Middle frontal gyrus (tissue), 1 donor: ENCODE results near the gene IL9.
A peak's percentile ranks its signal among the peaks of the same experiment; 100 is the strongest.

Source experiments
- DNase-seq: peaks from one replicate; pipeline ENCODE4 v3.0.0-alpha.2; 2015; ENCODE audit warnings: low spot score; ENCODE audit errors: extremely low spot score

IL9 gene

DNA sequence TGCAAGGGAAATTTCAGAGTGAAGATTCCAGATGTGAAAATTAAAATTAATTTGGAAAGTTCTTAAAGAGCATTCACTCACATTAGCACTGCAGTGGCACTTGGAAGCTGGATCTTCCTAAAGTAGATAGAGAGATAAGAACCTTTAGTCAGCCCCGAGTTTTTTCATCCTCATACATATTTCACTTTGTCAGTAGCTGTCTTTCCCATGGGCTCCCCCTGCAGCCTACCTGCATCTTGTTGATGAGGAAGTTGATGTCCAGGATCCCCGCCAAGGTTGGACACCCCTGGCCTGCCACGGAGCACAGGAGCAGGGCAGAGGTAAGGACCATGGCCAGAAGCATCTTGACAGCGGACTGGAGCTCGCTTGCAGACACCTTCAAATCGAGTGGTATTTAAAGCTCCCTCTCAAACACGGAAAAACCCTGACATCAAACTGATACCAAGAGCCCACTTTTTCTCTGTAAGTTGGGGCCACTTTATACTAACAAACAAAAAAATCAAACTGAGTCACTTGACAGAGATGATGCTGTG, at the start of gene IL9:
Gene IL9, minus strand, starts transcription at position 368 of the 533 bp plus-strand sequence. Its CDS starts 25 bp downstream, at position 343.
- no peak for DNase-seq

DNA sequence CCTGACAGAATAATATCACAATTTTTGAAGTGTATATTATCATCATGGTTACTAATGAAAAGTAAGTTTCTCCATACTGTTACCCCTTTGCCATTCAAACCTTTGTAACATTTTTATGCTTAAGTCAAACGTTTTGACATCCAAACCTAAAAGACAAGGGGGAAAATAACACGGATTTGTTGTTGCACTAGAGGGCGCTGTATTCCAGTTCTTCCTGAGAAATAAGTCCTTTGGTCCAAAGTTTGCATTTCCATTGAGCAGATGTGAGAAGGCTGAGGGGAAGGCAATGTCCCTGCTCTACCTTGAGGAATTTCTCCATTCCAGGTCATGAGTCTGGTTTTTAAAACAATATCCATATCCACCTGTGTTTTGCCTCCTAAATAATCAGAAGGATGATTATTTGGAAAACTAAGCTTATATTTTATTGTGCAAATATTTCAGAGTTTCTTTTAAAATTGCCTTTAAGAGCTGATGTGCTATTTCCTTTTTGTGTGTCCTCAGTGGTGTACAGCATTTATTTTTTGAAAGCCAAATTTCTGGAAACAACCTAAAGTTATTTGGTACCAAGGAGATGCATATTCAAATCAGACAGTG, 49.4 kb upstream of the IL9 start:
- peak; percentile 69 for DNase-seq

DNA sequence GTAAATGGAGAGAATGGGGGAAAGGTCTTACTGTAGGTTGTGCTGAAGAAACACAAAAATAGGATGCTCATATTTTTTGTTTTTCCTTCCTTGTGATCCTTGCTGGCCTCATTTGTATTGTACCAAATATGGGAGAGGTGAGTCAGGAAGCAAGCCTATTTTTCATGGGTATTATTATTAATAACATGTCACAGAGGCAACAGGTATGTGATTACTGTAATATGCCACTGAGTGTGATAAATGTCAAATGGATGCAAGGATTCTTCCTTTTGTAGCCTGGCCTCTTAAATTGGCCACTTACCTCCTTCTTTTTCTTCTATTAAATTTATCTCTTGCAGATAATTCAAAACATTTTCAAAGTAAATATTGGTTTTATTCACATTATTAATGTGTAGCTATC, 48.9 kb upstream of the IL9 start:
- no peak for DNase-seq

DNA sequence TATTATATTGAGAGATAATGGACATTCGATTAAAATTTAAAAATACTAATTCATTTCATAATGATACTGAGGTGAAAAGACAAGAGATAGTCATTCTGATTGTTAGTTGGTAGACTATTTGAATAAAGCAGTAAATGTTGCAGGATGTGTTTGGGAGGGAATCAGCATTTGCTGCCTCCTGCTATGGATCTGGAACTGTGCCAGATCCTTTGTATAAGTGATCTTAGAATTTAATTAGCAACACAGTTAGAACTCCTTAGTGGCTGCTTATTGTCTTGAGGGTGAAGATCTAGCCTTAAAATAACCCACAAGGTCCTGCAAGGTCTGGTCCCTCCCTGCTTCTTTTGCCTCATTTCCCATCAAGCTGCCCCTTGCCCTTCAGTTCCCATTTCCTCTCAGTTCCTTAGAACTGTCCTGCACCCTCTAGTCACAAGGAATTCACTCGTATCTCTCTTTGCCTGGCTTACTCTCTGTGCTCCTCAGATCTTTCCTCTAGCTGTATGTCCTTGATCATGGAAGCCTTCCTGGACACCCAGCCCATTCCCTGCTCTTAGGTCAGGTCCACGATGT, 46.6 kb upstream of the IL9 start:
- no peak for DNase-seq

DNA sequence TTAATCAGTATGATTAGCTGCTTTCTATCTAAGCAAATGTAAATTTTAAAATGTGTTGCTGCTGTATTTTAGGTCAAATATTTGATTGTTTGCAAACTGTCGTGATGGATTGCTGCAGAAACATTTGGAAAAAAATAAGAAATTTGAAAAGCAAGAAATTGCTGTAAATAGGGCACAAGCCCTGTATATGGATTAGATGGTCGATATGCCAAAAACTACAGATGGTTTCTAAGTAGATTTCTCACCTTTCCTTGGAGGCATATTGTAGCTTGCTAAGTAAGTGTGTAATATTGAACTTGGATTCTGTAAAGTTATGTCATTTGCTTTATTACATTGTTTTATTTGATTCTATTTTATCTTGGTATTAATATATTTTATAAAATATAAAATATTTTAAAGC, 46.1 kb upstream of the IL9 start:
- no peak for DNase-seq

DNA sequence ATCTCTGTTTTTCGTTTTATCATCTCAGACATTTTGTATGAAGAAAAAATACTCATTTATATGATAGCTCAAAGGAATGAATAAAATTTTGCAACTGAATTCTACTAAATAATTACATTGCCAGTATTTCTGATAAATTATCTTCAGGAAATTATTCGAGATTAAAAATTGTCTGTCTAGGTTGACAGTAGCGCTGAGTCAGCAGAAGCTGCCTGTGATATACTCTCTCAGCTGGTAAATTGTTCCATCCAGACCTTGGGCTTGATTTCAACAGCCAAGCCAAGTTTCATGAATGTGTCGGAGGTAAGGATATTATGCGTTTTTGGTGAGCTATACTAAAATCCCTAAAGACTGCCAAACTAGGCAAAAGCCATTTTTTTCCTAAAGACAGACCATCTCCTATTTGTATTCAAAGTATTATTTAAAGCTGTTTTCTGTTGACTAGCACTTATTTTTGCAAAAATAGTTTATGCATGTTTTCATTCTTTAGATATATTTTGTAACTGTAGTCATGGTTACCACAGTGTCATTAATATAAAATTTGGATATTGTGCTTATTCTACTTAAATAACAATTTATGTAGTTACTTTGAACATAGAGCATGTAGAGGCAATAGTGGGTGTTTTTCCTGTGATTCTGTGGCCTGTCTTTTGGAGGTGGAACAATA, 41.7 kb upstream of the IL9 start:
- DNase-seq = no peak

DNA sequence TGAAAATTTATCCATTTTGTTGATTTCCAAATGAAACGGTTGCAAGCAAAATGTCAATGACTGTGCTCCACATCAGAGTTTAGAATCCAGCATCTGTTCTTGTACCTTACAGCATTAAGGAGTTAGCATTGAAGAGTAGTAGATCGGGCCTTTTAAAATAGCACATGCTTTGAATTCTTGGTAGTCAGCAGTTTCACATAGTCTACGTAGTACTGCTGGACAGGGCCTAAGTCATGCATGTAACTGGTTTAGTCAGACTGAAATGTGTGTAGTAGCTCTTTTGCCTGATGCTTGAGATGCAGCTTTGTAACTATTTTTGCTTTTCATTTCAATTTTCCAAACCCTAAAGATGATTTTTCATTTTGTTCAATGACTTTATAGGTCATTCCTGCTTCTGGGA, 39.3 kb upstream of the IL9 start:
- DNase-seq = no peak

DNA sequence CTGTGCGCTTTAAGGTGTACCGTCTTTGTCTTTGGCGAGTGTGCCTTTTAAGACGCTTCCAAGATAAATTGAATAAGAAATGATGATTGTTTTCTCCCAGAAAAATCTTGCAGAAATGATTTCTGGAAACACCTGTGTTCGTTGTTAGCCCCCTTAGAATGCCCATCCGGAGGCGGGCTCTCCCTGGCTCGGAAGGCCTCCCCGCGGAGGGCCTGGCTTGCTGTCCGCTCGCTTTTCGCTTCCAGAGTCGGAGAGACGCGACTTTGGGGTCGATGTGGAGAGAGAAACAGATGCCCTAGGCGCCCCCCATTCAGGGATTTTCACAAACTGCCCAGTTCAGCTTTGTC, 35.3 kb upstream of the IL9 start:
- DNase-seq = no peak

DNA sequence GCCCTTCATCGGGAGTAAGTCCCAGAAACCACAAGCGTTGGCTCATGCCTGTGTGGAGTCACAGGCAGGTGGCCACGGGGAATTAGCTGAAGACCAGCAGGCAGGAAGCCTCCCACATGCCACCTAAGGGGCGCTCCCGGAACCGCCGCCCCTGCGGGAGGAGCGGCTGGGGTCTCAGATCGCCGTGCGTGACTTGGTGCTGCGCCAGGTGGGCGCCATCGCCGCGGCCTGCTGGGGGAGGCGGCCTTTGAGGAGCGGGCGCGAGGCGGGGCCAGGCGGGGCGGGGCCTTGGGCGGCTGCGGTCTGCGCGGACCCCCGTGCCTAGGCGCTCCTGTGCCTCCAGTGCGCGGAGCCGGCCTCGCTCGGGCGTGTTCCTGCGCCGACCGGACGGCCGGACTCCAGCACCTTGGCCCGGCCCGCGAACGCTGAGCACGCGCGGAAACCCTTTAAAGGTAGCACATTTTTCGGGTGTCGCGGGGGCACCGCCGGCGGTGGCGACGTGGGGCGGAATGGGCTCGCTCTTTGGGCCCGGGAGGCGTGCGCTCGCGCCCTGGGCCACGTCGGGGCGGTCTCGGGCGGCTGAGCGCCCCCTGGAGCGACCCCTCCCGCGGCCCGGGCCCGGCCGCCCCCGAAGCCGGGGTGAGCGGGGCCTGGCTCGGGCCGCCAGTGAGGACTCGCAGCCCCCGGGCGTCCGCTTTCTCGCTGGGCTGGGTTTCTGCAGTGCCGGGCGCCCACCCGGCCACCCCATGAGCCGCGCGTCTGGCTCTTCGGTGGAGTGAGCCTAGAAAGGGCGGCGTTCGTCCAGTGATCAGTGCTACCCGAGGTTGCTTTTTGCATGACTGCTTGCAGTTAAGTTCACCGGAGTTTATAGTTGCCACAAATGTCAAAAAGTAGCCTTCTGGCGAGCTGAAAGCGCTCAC, 34.6 kb upstream of the IL9 start:
- no peak for DNase-seq

DNA sequence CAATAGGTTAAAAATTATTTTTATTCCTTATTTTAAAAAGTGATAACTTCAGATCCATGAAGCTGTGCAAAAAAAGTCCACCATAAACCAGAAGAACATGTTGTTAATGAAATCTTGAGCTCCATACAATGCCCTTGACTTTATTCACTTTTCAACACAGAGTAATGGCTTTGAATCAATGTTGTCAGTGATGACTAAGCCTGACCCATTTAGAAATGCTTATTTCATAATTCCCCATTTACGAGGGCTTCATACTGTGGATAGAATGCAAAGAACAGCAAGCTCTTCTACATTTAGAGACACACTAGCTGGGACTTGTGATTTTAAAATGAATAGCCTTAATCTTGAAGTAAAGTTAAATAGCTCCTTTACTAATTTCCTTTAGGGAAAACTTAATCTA, 25.7 kb upstream of the IL9 start:
- no peak for DNase-seq

DNA sequence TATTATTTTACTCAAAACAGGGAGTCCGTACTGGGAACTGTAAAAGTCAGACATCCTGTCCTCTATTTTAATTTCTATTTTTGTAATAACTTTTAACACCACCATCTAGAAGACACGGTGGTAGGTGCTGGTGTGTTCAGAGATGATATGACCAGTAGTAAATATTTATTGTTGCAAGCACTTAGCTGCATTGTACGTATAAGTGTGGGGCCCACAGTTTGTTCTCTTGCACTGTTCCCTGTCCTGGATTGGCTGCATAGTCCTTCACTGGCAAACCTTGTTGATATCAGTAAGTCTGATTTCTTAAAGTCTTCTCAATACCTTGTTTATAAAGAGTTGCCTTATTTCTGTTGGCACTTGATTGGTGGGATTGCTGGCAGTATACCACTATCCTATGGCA, 24.6 kb upstream of the IL9 start:
- no peak for DNase-seq

DNA sequence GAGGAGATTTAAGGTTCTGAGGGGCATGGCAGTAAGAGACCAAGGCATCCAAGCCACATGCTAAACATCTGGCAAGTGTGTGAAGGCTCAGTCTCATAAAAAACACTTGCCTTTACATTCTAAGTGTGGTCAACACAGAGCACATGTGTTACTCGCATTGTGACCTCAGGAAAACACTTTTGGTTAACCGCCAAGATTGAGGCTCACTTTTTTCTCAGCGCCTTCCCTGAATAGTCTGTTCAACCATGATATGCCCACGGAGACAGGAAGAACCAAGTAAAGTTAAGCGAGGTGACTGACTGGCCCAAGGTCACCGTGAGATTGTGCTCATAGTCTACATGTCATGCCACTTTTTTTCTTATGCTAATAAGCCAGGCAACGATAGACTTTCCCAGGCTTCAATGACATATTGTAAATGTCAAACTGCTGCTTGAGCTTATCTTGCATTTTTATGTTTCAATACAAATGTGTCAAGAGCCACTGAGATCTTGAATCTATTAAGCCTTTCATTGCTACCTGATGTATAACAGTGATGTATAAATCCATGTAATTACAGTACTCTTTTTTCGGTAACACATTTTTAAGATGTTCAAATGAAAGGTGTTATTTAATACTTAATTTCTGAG, 21.1 kb upstream of the IL9 start:
- no peak for DNase-seq

DNA sequence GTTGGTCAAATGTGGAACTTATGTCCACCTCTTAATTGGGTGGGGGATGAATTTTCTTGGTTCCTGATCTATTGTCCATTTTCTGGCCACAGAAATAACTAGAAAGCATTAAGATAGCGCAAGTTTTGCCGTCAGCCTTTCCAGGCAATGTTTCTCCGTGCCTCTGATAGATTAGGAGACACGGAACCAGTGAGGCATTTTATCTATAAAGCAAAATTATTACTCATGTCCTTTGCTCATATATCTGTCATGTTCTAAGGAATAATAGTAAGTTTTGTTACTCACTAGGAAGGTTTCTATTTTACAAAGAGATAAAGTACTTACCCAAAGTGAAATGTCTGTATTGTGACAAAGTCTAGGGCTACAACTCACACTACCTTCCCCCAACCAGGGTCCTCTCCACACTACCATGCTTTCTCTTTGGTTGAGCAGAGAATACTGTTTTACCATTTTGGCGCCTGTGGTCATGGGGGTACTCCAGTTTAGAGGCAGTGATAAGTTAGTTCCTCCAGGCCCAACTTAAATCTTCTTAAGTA, 19.9 kb upstream of the IL9 start:
- no peak for DNase-seq

DNA sequence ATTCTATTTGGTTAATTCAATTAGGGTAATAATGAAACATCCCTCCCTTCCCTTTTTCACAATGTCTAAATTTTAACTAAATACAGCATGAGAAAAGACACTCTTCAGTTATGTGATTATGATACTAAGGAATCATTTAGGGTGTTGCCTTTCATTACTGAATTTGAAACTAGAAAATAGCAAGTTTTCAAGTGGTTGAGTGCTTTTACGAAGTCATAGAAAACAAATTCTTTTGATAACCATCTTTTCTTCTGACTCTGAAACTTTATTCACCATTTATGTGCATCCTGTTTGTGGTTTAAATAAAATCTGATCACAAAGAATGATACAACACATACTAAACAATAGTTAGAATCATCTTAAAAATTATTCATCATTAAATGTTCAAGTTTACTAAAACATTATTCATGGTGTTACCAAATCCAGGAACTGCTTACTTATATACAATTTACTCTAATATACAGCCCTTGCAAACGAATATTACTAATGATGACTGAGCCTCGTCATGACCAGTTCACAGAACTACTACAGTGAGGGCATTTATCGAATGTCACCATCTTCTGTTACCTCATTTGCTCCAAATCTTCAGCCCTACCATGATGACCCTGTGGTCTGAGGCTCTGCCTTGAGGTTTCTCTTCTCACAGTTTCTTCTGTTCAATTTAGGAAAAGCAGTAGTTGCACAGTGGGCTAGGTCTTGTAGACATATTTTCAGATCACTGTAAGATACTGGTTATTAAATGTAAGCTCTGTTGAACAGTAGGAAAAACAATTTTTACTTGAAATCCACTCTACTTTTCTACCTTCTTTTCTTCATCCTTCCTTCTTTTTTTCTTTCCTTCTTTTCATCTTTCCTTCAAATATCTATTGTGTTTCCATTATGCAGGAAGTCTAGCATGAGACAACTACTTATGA, 18.3 kb upstream of the IL9 start:
- DNase-seq = no peak

DNA sequence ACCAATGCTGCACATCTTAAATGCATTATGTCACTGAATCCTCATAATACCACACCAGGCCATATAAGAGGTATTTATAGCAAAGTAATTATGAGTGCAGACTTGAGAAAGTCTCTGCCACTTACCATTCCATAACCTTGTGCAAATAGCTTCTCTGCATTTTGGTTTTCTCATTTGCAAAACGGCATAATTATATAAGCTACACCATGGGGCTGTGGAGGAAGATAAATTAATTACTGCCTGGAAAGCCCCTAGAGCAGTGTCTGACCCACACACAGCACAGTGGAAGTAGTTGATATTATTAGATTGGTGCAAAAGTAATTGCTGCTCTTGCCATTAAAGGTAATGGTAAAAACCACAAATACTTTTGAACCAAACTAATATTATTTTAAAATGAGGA, 9.5 kb upstream of the IL9 start:
- DNase-seq = no peak

DNA sequence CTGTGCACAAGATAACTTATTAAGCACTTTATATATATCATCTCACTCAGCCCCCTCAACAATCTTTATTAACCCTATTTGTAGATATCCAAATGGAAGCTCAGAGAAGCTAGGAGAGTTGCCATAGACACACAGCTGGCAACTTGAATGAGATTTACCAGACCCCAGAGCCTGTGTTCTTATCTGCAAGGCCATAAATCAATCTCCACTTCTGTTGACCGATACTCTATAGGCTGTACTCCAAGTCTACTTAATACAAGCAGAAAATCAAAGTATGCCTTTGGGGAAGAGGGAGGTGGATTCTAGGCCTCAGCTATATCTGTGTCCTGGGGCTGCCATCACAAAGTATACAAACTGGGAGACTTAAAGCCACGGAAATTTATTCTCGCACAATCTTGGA, 6.0 kb upstream of the IL9 start:
- DNase-seq = no peak

DNA sequence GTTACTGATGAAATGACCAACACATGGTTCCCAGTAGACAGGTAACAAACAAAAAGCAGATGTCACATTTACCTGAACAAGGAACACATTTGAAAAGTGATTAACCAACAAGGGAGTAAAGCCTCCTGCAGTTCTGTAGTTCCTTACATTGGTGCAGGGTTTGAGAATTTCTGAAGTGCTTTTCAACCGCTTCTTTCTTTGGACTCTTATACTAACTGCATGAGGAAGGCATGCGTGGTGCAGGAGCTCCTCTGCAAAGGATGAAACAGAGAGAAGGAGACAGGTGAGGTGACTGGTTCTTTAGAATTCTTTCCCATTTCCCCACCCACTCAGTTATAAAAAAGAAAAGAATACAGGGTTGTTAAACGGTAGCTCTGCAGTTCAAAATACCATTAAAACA, 4.6 kb upstream of the IL9 start:
- no peak for DNase-seq

DNA sequence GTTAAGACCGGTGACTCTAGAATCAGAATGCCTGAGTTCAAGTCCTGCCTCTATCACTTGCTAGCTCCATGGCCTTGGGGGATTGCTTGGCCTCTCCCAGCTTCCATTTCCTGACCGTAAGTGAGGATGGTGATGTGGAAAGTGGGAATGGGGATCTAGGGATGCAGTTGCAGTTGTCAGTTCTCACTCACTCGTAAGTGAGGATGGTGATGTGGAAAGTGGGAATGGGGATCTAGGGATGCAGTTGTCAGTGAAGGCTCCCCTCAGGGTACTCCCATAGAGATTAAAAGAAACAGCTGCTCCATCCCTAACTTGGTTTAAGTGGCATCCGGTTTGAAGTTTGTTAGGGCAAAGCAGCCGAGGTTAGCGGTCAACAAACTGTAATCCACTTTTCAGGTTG, 3.0 kb upstream of the IL9 start:
- DNase-seq = no peak

DNA sequence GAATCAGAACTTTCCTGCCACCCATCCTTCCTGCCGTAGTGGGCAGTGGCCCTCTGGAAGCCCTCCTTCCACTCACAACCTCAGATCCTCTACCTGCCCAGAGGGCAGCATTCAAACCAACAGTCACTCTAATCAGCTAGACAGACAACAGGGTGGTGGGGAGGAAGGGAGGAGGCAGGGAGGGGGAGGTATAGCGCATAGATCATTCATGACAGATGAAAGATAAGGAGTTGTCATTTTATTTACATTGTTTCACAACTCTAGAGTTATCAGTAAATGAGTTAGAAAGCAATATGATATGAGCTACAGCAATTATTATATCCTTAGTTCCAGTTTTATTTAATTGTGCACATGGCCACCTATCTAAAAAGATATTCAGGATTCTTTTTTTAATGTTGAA, 852 bp downstream of the IL9 start:
- no peak for DNase-seq

DNA sequence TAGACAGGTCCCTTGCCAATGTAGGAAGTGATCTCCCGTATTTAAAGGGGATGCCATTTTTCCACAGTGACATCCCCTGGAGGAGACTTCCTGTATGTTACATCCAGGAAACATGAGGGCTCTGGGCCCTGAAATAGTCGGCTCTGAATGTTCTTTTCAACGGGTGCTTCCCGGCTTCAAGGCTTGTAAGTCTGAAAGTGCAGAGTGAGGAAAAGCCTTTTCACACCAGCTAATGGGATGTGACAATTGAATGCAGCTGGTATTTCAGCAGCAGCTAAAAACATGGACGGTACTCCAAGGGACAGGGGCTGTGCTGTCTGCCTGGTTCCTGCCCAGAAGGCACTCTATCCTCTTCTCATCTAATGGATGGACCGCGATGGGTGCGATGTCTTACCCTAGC, 1.4 kb downstream of the IL9 start:
- no peak for DNase-seq
